Measurements from ENCODE around the gene PPM1A. TPM values are rescaled to one million over a fixed set of nuclear protein-coding genes. Genes with fewer than 3 reads are reported as not detected.

Gene PPM1A
- total and polyA plus RNA-seq, 2 of the 13 experiments (the other 11 are each of a cell fraction or from before 2014, with no cell fraction given): 23.3 to 29.8 TPM

DNA sequence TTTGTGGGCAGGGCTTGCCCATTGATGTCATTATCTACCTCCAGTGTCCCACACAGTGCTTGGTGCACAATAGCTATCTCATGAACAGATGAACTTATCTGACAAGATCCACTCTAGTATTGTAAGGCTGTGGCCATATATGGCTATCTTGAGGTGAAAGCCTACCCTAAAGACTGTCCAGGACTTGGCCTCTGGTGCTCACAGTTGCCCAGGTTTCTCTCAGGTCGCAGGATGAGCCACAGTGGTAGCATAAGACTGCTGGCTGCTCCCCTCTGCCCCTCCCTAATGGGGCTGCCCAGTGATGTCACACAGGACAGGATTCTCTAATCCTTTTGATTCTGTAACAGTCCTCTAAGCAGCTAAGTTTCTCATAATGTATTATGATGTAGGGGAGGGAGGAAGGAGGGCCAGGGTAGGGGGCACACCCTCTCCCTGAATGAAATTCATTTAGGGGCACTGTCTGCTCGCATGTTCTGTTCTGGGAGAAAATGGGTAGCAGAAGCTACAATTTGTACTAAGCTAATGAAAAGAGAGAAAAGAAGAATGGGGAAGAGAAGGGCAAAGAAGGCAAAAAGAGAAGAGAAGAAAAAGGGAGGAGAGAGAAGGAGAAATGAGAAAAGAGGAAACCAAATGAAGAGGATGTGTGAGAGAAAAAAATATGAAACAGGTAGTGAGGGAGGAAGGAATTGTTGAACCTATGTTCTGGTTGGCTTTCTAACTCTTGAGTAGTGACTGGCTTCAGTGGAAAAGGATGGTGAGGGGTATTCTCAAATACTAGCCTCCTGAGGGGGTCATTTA lies 3.4 kb upstream of the PPM1A start:
- H3K79me2 ChIP-seq (ENCODE audit: insufficient read depth, low read length): peaks cover 7% of the 10 kb centered on the region
- CTCF ChIA-PET (ENCODE audit: low intra/inter-chr PET ratio, low total read pairs): no interaction called here
- POLR2A ChIA-PET: no interaction called here

More for the DNA sequence above, 3.4 kb upstream of the PPM1A start:
- ATAC-seq (no peak), FAIRE-seq (no peak), DNase-seq (ENCODE audit: low spot score) (no peak)
- Histone ChIP-seq H3K4me1 (ENCODE audit: insufficient read depth, low read length) (peaks cover 21% of the 10 kb centered on the region), H2AFZ (ENCODE audit: low read length) (no peak overlapping the region), H3K4me2 (ENCODE audit: low read depth, low read length) (no peak overlapping the region), H4K20me1 (ENCODE audit: insufficient read depth, low read length) (peaks cover 3% of the 10 kb centered on the region; the same call in 1 of the 2 replicates), H3K27ac (ENCODE audit: extremely low read length, insufficient read depth, low read length) (no peak overlapping the region), H3K4me3 (replicated peaks in 1 of 3; ENCODE audit: insufficient read depth in 1 of 3, low read depth in 2 of 3, low read length in 3 of 3) (no peak overlapping the region), H3K9me3 (ENCODE audit: low read length) (no peaks in the 10 kb centered on the region), H3K9ac (ENCODE audit: insufficient read depth, low read depth, low read length) (no peak overlapping the region), H3K36me3 (replicated peaks in 1 of 2; ENCODE audit: control insufficient read depth in 1 of 2, insufficient read depth in 2 of 2, low read length in 2 of 2) (no peaks in the 10 kb centered on the region), H3K27me3 (ENCODE audit: control insufficient read depth in 1 of 2, insufficient read depth in 2 of 2, low read length in 2 of 2) (no peaks in the 10 kb centered on the region; a peak in 1 of 5 replicates)
- TF ChIP-seq SALL2 (CRISPR knock-in tag; IDR thresholded peaks at IDR 0.05) (no peak), ZFP37 (CRISPR knock-in tag; IDR thresholded peaks at IDR 0.05; ENCODE audit: borderline replicate concordance) (no peak), IRX3 (CRISPR knock-in tag; IDR thresholded peaks at IDR 0.05; ENCODE audit: borderline replicate concordance, low read depth) (no peak), KDM1A (CRISPR knock-in tag; IDR thresholded peaks at IDR 0.05) (no peak), SNAPC2 (CRISPR knock-in tag; IDR thresholded peaks at IDR 0.05) (no peak), NFKBIZ (CRISPR knock-in tag; IDR thresholded peaks at IDR 0.05) (no peak), ZNF451 (CRISPR knock-in tag; IDR thresholded peaks at IDR 0.05) (no peak), KAT2B (IDR thresholded peaks at IDR 0.05; ENCODE audit: borderline replicate concordance, low read depth, low read length) (no peak), ARNTL (CRISPR knock-in tag; IDR thresholded peaks at IDR 0.05) (no peak), FOXC1 (CRISPR knock-in tag; IDR thresholded peaks at IDR 0.05; ENCODE audit: borderline replicate concordance) (no peak), MATR3 (CRISPR knock-in tag; IDR thresholded peaks at IDR 0.05) (no peak), ZNF850 (CRISPR knock-in tag; conservative IDR thresholded peaks at IDR 0.05) (no peak), ZNF460 (CRISPR knock-in tag; IDR thresholded peaks at IDR 0.05; ENCODE audit: borderline replicate concordance) (no peak), ZNF17 (CRISPR knock-in tag; IDR thresholded peaks at IDR 0.05) (no peak), ZNF709 (CRISPR knock-in tag; IDR thresholded peaks at IDR 0.05) (no peak), KLF15 (CRISPR knock-in tag; IDR thresholded peaks at IDR 0.05; ENCODE audit: borderline replicate concordance) (no peak)
- TF ChIP-seq, protein P1, sequence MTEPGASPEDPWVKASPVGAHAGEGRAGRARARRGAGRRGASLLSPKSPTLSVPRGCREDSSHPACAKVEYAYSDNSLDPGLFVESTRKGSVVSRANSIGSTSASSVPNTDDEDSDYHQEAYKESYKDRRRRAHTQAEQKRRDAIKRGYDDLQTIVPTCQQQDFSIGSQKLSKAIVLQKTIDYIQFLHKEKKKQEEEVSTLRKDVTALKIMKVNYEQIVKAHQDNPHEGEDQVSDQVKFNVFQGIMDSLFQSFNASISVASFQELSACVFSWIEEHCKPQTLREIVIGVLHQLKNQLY (CRISPR knock-in tag; IDR thresholded peaks at IDR 0.05): no peak
- TF ChIP-seq, protein P2, sequence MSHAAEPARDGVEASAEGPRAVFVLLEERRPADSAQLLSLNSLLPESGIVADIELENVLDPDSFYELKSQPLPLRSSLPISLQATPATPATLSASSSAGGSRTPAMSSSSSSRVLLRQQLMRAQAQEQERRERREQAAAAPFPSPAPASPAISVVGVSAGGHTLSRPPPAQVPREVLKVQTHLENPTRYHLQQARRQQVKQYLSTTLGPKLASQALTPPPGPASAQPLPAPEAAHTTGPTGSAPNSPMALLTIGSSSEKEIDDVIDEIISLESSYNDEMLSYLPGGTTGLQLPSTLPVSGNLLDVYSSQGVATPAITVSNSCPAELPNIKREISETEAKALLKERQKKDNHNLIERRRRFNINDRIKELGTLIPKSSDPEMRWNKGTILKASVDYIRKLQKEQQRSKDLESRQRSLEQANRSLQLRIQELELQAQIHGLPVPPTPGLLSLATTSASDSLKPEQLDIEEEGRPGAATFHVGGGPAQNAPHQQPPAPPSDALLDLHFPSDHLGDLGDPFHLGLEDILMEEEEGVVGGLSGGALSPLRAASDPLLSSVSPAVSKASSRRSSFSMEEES (CRISPR knock-in tag; IDR thresholded peaks at IDR 0.05): no peak
- intact Hi-C loops (cut with micrococcal nuclease; ENCODE audit: unreplicated experiment): no loop called here
- BruUV-seq (replicated peaks): no TSS peak
- 38% methylated on average over 2 of the region's 2 CpGs for WGBS (ENCODE audit: low lambda C conversion rate)
- in situ Hi-C loops (cut with HindIII; ENCODE audit: extremely low pct_ligation_motif_present, low pct_unique_long_range_greater_than_20kb): loop anchor here (5.0 kb wide), 1 partner anchor 153 kb away; the partner anchor contains the start of gene PCNX4
